Adrenal gland (tissue), 12 donors: ENCODE data around the gene AREL1. TPM values are rescaled to one million over a fixed set of nuclear protein-coding genes. Genes with fewer than 3 reads are reported as not detected.

Source experiments
- DNase-seq, 7 donors: peaks; one replicate each; pipeline ENCODE4 v3.0.0-alpha.2; 2019 to 2020
- H3K27ac ChIP-seq, 5 donors: fragments of 200-600 bp; sonication (generic) in 4 of 5; 1 replicate in 3 of 5; 2 replicates in 2 of 5; pipeline versions ENCODE4 v1.5.1 to v1.8.0; 2016 to 2020; ENCODE audit warnings: mild to moderate bottlenecking in 1 of 5
- H3K27me3 ChIP-seq: fragments of 200-600 bp; 2 replicates; pipeline ENCODE4 v1.8.0; 2021
- H3K36me3 ChIP-seq, 2 donors: fragments of 200-600 bp; replicated peaks in 1 of 2; 1 replicate in 1 of 2; 2 replicates in 1 of 2; pipeline versions ENCODE4 v1.5.1 to v1.8.0; 2018 to 2022
- H3K4me1 ChIP-seq, 2 donors: fragments of 200-600 bp; replicated peaks in 1 of 2; 1 replicate in 1 of 2; 2 replicates in 1 of 2; pipeline versions ENCODE4 v1.5.1 to v1.8.0; 2018 to 2021
- H3K4me3 ChIP-seq, 4 donors: fragments of 200-600 bp; sonication (generic) in 3 of 4; one replicate each; pipeline ENCODE4 v1.5.1; 2016 to 2018
- H3K9me3 ChIP-seq, 3 donors: fragments of 200-600 bp; sonication (generic) in 1 of 3; replicated peaks in 1 of 3; 1 replicate in 2 of 3; 2 replicates in 1 of 3; pipeline versions ENCODE4 v1.5.1 to v1.8.0; 2016 to 2021
- POLR2A ChIP-seq, 2 donors: fragments of 450-650 bp; IDR thresholded peaks; one replicate each; pipeline ENCODE4 v1.6.1; 2017; ENCODE audit warnings: antibody characterized with exemption in 2 of 2, mild to moderate bottlenecking in 2 of 2, moderate library complexity in 1 of 2
- WGBS, 4 donors: extraction: QIAGEN DNeasy Blood & Tissue Kit in 2 of 4; methylation state at CpG; one replicate each; pipeline versions ENCODE4 v1.1.5 to v1.1.7; 2013 to 2017; 5-methylcytosine and 5-hydroxymethylcytosine counted together
- intact Hi-C, 2 donors: fragments of 100-400 bp; cut with DNase I; formaldehyde crosslinking; loops; one replicate each; pipeline versions ENCODE4 v1.14.1 to v1.15.0; 2022 to 2023
- polyA plus RNA-seq, 3 donors: library from polyadenylated mRNA; stranded (reverse); fragments of 200-250 nt in 2 of 3; fragments of 350-450 nt in 1 of 3; fragmentation: Illumina TruSeq in 1 of 3; extraction: RNeasy Lipid Tissue Mini Kit (QIAGEN cat#74804) in 1 of 3; gene quantifications; one replicate each; pipeline ENCODE4 v1.2.3, GENCODE V29; 2013 to 2014
- total RNA-seq, 9 donors: library from RNA; depleted of rRNA in 4 of 9; stranded (reverse); fragments of >200 nt in 4 of 9; fragments of 120-200 nt in 1 of 9; fragmentation: NEBNext Ultra II Directional in 1 of 9; extraction: Animal tissue kit (Norgen Biotek cat#: 25700) in 1 of 9; gene quantifications; one replicate each; pipeline versions ENCODE4 v1.1.0 to v1.2.4, GENCODE V29; 2013 to 2023
- TF ChIP-seq, protein P1 (sequence below), 6 experiments: fragments of 450-650 bp in 4 of 6; fragments of 200-600 bp in 2 of 6; sonication (generic) in 1 of 6; IDR thresholded peaks; 1 replicate in 5 of 6; 2 replicates in 1 of 6; pipeline versions ENCODE4 v1.5.1 to v1.8.0; 2016 to 2021; ENCODE audit warnings: antibody characterized with exemption in 6 of 6, mild to moderate bottlenecking in 2 of 6, moderate library complexity in 1 of 6
- donor health status: healthy with polysubstance abuse.
- donor health status: Bipolar disorder and iron deficiency.
- donor health status: DM: yes; HTN: yes; CAD: no.
- donor health status: DM: no; HTN: no; CAD: no.
- donor health status: DM: no; HTN: no; CAD: no.
- donor health status: DM: yes; HTN: yes; CAD: no.

AREL1 gene
- total and polyA plus RNA-seq, 12 donors, result 13.0 to 36.7 (median 29.8) TPM

DNA sequence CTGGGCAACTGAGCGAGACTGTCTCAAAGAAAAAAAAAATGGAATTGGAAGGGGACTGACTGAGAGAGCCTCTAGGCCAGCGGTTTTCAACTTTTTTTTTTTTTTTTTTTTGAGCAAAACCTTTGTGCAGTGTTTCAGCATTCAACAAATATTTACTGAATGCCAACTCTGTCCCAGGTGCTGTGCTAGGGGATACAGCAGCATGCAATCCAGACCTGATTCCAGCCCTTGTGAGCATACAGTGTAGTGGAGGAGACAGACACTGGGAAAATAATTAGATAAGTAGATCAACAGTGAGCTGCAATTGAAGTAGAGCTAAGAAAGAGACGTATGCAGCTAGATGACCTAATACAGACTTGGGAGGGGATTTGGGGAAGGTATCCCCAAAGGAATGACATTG lies 77.0 kb downstream of the AREL1 start:
- H3K27ac ChIP-seq, result no peak overlapping the region
- DNase-seq, result no peak
- no peaks in the 10 kb centered on the region for H3K36me3 ChIP-seq
- intact Hi-C loops, result no loop called here
- H3K4me1 ChIP-seq, result no peaks in the 10 kb centered on the region
- no peaks in the 10 kb centered on the region for H3K9me3 ChIP-seq
- TF ChIP-seq, protein P1, sequence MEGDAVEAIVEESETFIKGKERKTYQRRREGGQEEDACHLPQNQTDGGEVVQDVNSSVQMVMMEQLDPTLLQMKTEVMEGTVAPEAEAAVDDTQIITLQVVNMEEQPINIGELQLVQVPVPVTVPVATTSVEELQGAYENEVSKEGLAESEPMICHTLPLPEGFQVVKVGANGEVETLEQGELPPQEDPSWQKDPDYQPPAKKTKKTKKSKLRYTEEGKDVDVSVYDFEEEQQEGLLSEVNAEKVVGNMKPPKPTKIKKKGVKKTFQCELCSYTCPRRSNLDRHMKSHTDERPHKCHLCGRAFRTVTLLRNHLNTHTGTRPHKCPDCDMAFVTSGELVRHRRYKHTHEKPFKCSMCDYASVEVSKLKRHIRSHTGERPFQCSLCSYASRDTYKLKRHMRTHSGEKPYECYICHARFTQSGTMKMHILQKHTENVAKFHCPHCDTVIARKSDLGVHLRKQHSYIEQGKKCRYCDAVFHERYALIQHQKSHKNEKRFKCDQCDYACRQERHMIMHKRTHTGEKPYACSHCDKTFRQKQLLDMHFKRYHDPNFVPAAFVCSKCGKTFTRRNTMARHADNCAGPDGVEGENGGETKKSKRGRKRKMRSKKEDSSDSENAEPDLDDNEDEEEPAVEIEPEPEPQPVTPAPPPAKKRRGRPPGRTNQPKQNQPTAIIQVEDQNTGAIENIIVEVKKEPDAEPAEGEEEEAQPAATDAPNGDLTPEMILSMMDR (IDR thresholded peaks at IDR 0.05), result no peak
- no peak for TF ChIP-seq POLR2A (IDR thresholded peaks at IDR 0.05)
- 85 to 94% (median 89%) methylated on average over 3 of the region's 3 CpGs for WGBS, 4 donors
- no peak overlapping the region for H3K4me3 ChIP-seq
- H3K27me3 ChIP-seq, result no peaks in the 10 kb centered on the region

DNA sequence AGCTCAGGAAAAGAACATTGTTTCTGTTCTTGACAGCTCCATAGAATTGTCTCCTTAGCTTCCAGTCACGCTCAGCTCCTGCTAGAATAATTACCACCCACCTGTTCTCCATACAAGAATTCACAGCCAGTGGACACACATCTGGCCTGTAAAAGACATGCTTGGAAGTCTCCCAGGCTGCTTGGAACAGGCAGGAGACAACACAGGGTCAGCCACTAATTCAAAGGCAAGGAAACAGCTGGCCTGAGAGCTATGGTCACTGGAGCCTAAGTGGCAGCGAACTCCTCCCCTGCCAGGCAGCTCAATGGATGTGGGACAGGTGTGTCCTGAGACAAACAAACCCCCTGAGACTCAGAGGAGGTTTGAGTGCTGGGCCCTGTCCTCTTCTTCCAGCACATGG lies 77.9 kb downstream of the AREL1 start:
- TF ChIP-seq, protein P1 (IDR thresholded peaks at IDR 0.05), result no peak
- TF ChIP-seq POLR2A (IDR thresholded peaks at IDR 0.05), result no peak
- Histone ChIP-seq H3K36me3 (no peaks in the 10 kb centered on the region), H3K27ac (no peak overlapping the region), H3K27me3 (no peaks in the 10 kb centered on the region), H3K9me3 (no peaks in the 10 kb centered on the region), H3K4me3 (no peak overlapping the region), H3K4me1 (no peaks in the 10 kb centered on the region)
- intact Hi-C loops, result no loop called here
- WGBS, 4 donors, result 74 to 86% (median 84%) methylated on average over 2 of the region's 2 CpGs
- no peak for DNase-seq

GRCh38 chr14:74634481-74634880 lies 78.4 kb downstream of the AREL1 start:
- H3K4me3 ChIP-seq, result no peak overlapping the region
- no peaks in the 10 kb centered on the region for H3K4me1 ChIP-seq
- no peaks in the 10 kb centered on the region for H3K9me3 ChIP-seq
- intact Hi-C loops, result no loop called here
- H3K36me3 ChIP-seq, result no peaks in the 10 kb centered on the region
- H3K27me3 ChIP-seq, result no peaks in the 10 kb centered on the region
- TF ChIP-seq, protein P1 (IDR thresholded peaks at IDR 0.05), result no peak
- TF ChIP-seq POLR2A (IDR thresholded peaks at IDR 0.05), result no peak
- 95 to 100% (median 99%) methylated on average over 1 of the region's 1 CpG for WGBS, 4 donors
- no peak overlapping the region for H3K27ac ChIP-seq
- DNase-seq, result no peak

DNA sequence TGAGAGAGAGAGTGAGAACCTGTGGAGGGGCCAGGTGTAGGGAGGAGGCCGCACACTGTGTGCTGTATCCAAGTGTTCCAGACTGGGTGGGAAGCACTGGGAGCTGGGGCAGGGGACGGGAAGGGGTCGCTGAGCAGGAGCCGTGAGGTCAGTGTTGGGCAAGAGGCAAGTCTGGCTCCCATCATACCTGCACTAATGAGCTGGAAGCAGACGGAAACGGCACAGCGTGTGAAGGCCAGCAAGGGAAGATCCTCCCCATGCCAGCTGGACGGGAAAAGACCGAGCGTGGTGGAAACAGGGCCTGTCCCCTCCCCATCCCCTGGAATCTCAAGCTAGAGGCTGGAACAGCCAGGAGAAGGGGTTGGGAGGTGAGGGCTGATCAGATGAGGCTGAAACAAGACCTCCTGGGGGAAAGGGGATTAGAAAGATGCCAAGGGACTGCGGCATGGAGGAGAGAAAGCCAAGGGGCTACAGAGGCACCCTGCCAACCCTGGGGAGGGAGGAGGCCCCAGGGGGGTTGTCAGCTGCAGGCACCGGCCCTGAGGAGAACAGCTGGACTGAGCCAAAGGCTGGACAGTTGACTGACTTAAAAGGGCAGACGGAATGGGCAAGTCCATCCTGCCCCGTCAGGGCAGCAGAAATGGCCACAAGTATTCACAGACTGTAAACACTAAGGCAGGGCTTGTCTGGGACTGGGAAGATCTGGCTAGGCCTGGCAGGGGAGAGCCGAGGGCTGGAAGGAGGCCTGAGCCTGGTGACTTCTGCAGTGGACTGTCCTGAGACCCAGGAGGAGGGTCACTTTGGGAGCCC lies 81.8 kb downstream of the AREL1 start:
- TF ChIP-seq, protein P1 (IDR thresholded peaks at IDR 0.05), result no peak
- TF ChIP-seq POLR2A (IDR thresholded peaks at IDR 0.05), result no peak
- WGBS, 4 donors, result 76 to 86% (median 82%) methylated on average over 14 to 15 of the region's 15 CpGs
- intact Hi-C loops, result no loop called here
- H3K4me1 ChIP-seq, result no peaks in the 10 kb centered on the region
- no peak for DNase-seq
- no peak overlapping the region for H3K27ac ChIP-seq
- no peaks in the 10 kb centered on the region for H3K9me3 ChIP-seq
- no peak overlapping the region for H3K4me3 ChIP-seq
- H3K27me3 ChIP-seq, result no peaks in the 10 kb centered on the region
- no peaks in the 10 kb centered on the region for H3K36me3 ChIP-seq
